Right atrium auricular region (tissue), 2 donors: ENCODE data around the gene ASIC4. TPM values are rescaled to one million over a fixed set of nuclear protein-coding genes. Genes with fewer than 3 reads are reported as not detected.

ENCODE experiments used
- DNase-seq: peaks from one replicate; pipeline ENCODE4 v3.0.0-alpha.2; 2019; ENCODE audit warnings: low spot score
- H3K27ac ChIP-seq, 2 donors: fragments of 200-600 bp; sonication (generic); 1 replicate in 1 of 2; 2 replicates in 1 of 2; pipeline ENCODE4 v1.5.1; 2016 to 2019
- H3K27me3 ChIP-seq, 2 donors: fragments of 200-600 bp; sonication (generic); one replicate each; pipeline versions ENCODE4 v1.5.1 to v1.6.0; 2017 to 2019
- H3K36me3 ChIP-seq: fragments of 200-600 bp; sonication (generic); one replicate; pipeline ENCODE4 v1.5.1; 2016
- H3K4me1 ChIP-seq, 2 donors: fragments of 200-600 bp; sonication (generic); one replicate each; pipeline versions ENCODE4 v1.5.1 to v1.6.0; 2017 to 2019
- H3K4me3 ChIP-seq, 2 donors: fragments of 200-600 bp; sonication (generic); 1 replicate in 1 of 2; 2 replicates in 1 of 2; pipeline ENCODE4 v1.5.1; 2017 to 2019; ENCODE audit warnings: mild to moderate bottlenecking in 1 of 2, moderate library complexity in 1 of 2
- H3K9me3 ChIP-seq, 2 donors: fragments of 200-600 bp; sonication (generic); one replicate each; pipeline ENCODE4 v1.5.1; 2019
- total RNA-seq, 2 donors: library from RNA; depleted of rRNA; stranded (reverse); fragments of >200 nt; gene quantifications; one replicate each; pipeline ENCODE4 v1.1.0, GENCODE V29; 2016
- TF ChIP-seq, protein P1 (sequence below), 2 donors: fragments of 200-600 bp; sonication (generic); IDR thresholded peaks; one replicate each; pipeline ENCODE4 v1.5.1; 2019; ENCODE audit warnings: antibody characterized with exemption in 2 of 2

The ASIC4 gene
- total RNA-seq, 2 donors from 2014 or later, result not detected

DNA sequence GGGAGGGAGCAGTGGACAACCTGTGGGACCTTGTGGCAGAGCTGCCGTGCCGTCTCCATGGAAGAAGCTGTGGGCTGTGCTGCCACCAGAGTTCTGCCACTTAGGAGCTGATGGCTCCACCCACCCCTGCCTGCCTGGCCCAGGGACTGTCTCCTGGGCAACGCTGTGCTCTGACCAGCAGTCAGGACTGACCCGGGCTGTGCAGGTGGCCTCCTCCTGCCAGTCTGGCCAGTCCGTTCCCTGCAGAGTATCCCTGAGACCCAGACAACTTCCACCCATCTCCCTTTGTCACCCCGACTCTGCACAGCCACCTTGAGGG, 12.8 kb downstream of the ASIC4 start:
- Histone ChIP-seq H3K27ac (peak overlapping the region; percentile 72 to 80), H3K4me1 (peaks cover 0 to 41% of the 10 kb centered on the region in 2 donors), H3K36me3 (no peaks in the 10 kb centered on the region), H3K9me3 (no peaks in the 10 kb centered on the region), H3K4me3 (no peak overlapping the region), H3K27me3 (no peaks in the 10 kb centered on the region)
- TF ChIP-seq, protein P1, sequence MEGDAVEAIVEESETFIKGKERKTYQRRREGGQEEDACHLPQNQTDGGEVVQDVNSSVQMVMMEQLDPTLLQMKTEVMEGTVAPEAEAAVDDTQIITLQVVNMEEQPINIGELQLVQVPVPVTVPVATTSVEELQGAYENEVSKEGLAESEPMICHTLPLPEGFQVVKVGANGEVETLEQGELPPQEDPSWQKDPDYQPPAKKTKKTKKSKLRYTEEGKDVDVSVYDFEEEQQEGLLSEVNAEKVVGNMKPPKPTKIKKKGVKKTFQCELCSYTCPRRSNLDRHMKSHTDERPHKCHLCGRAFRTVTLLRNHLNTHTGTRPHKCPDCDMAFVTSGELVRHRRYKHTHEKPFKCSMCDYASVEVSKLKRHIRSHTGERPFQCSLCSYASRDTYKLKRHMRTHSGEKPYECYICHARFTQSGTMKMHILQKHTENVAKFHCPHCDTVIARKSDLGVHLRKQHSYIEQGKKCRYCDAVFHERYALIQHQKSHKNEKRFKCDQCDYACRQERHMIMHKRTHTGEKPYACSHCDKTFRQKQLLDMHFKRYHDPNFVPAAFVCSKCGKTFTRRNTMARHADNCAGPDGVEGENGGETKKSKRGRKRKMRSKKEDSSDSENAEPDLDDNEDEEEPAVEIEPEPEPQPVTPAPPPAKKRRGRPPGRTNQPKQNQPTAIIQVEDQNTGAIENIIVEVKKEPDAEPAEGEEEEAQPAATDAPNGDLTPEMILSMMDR (IDR thresholded peaks at IDR 0.05), result no peak
- no peak for DNase-seq

DNA sequence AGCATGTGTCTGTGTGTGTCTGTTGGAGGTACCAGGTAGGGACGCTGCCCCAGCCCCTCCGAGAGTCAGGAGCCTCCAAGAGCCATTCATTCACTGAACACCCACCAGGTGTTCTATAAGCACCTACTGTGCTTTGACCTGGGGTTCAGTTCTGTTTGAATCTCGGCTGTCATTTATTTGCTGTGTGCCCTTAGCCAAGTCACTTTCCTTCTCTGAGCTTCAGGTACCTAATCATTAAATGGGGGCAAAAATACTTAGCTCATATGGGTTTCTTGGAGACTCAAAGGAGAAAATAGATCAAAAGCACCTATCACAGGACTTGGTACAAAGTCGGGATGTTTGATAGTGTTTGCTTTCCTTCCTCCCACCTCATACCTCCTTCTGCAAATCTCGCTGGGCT, 13.2 kb downstream of the ASIC4 start:
- Histone ChIP-seq H3K9me3 (no peaks in the 10 kb centered on the region), H3K27me3 (no peaks in the 10 kb centered on the region), H3K4me3 (no peak overlapping the region), H3K4me1 (peaks cover 0 to 37% of the 10 kb centered on the region in 2 donors), H3K36me3 (no peaks in the 10 kb centered on the region), H3K27ac (peak overlapping the region; percentile 72 to 80)
- DNase-seq, result no peak
- TF ChIP-seq, protein P1 (IDR thresholded peaks at IDR 0.05), result no peak

GRCh38 chr2:219530048-219530963, 16.0 kb downstream of the ASIC4 start:
- no peak overlapping the region for H3K4me3 ChIP-seq
- DNase-seq, result peak; percentile 83
- no peaks in the 10 kb centered on the region for H3K9me3 ChIP-seq
- peaks cover 0 to 24% of the 10 kb centered on the region in 2 donors for H3K4me1 ChIP-seq
- no peaks in the 10 kb centered on the region for H3K36me3 ChIP-seq
- no peak overlapping the region for H3K27ac ChIP-seq
- TF ChIP-seq, protein P1 (IDR thresholded peaks at IDR 0.05), result peak; percentile 93 to 99
- H3K27me3 ChIP-seq, result no peaks in the 10 kb centered on the region

DNA sequence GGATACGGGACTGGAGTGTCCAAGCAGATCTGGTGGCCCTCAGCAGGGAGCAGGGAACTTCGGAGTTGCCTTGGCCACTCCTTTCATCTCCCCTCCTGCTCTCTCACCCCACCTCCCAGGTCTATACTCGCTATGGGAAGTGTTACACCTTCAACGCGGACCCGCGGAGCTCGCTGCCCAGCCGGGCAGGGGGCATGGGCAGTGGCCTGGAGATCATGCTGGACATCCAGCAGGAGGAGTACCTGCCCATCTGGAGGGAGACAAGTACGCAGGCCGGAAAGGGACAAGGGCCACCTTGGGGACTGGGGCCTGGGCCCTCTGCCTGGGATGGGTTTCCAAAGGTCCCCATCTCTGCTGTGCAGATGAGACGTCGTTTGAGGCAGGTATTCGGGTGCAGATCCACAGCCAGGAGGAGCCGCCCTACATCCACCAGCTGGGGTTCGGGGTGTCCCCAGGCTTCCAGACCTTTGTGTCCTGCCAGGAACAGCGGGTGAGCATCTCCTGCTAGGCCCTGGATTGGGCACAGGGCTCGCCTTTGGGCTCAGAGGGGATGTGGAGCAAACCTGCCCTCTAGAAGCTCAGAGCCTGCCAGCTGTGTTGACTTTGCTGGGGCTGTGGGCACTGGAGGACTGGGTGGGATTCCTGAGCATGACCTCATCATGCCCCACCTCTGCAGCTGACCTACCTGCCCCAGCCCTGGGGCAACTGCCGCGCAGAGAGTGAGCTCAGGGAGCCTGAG, 17.5 kb downstream of the ASIC4 start:
- TF ChIP-seq, protein P1 (IDR thresholded peaks at IDR 0.05), result no peak
- Histone ChIP-seq H3K4me1 (peaks cover 0 to 9% of the 10 kb centered on the region in 2 donors), H3K27ac (no peak overlapping the region), H3K27me3 (no peaks in the 10 kb centered on the region), H3K4me3 (no peak overlapping the region), H3K36me3 (no peaks in the 10 kb centered on the region), H3K9me3 (no peaks in the 10 kb centered on the region)
- DNase-seq, result no peak

GRCh38 chr2:219532378-219532649, 18.0 kb downstream of the ASIC4 start:
- Histone ChIP-seq H3K36me3 (no peaks in the 10 kb centered on the region), H3K27me3 (no peaks in the 10 kb centered on the region), H3K4me1 (peaks cover 0 to 9% of the 10 kb centered on the region in 2 donors), H3K4me3 (no peak overlapping the region), H3K27ac (no peak overlapping the region), H3K9me3 (no peaks in the 10 kb centered on the region)
- DNase-seq, result no peak
- TF ChIP-seq, protein P1 (IDR thresholded peaks at IDR 0.05), result no peak
